NOMO-1 (cell line): ENCODE measurements around the gene XIST.
"Not testable (repeated sequence)": the region's sequence is repeated elsewhere in the genome, so short reads cannot be mapped to it uniquely, and the experiment has no call there.

Experiments
- DNase-seq, 2 experiments: peaks; one replicate each; lab custom pipeline; 2025; ENCODE audit not compliant: unreplicated experiment in 2 of 2; lab: John Stamatoyannopoulos, UW

The XIST gene

DNA sequence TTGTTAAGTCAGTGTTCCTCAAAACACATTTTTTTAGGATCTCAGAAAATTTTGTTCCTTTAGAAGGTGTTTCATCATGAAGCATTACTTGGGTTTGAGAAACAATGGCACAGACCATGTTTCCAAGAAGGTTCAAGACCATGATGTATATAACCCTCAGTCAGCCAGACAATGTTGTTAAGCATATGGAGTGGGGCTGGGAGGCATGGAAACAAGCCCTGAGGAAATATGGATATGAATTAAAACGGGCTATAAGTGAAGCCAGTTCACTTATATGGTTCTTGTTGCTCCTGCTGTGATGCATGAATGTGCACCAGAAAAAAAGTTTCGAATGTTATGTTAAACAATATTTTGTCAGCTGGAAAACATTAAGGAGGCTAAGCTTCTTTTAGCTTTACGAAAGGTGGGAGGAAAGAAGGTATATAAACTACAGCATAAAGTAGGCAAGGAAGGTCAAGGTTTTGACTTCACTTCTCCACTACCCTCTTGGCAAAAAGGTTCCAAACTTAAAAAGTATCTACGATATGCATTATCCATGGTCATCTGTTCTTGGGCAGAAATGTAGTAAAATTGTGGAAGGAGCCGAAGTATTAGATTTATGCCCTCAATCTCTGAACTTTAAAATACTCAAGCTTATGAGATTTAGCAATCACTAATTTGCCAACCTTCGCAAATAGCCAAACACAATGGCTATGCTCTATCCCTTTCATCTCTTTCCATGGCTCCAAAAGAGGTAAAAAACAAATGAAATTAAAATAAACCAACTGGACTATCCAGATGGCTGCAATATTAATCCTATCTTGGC, 12.2 kb downstream of the XIST start:
- DNase-seq, result no peak

DNA sequence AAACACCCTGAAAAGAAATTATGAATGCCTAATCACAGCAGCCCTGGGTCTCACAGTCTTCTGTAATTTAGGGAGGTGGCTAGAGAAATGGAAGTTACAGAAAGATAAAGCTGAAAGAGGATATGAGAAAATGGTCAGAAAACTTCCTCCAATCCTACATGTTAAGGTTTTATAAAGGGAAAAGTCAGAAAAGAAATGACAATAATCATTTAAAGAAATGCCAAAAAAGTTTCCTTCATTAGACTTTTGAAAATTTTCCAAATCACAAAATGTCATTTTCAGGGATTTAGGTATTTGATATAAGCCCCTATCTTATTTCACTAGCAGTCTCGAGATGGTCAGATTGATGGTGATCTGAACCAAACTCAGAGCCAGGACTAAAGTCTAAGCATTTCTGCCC, 13.4 kb downstream of the XIST start:
- no peak for DNase-seq

DNA sequence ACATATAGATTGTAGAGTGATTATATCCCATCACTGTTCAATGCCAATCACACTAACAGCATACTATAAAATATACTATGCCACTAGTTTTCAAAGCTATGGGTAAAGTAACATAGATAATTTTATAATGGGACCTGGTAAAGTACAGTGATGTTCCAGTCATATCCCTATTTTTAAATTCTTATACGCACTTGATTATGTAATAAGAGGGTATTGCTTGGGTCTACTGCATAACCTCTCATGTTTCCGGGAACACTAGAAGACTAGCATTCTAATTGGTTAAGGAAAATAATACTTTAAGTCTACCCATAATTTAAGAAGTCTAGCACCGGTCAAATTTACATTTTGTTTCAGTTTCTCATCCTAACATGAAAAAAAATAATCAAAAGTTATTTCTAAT, 14.4 kb downstream of the XIST start:
- no peak for DNase-seq

DNA sequence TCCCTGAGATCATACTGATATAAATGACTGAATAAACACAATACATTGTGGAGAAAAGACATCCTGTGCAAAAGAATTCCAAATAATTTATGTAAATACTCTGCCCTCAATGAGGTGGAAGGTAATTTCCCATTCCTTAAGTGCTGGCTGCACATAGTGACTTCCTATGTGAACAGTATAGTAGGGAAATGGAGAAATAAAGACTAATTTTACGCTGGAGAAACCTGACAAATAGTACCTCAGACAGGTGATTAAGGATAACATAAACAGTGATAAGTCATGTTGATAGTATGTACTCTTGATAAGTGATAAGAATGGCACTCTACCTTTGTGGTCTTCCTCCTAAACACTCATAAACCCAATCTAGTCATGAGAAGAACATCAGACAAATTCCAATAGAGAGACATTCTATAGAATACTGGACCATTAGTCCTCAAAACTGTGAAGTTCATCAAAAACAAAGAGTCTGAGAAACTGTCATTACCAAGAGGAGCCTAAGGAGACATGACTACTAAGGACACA, 15.5 kb downstream of the XIST start:
- no peak for DNase-seq

DNA sequence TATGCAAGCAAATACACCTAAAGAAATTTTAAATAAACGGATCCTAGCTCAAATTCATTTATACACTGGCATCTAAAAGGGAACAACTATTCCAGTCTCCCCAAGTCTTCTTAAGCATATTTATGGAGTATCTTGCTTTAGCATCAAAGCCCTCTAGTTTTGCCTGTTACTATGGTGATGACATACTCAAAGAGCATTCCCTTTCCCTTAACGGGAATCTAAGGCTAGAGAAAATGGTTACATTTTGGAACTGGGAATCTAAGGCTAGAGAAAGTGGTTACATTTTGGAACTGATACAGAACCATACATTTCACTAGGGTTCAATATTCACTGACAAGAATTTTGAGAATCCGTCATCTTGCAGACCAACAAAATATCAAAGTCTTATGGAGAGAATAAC, 18.3 kb downstream of the XIST start:
- no peak for DNase-seq

DNA sequence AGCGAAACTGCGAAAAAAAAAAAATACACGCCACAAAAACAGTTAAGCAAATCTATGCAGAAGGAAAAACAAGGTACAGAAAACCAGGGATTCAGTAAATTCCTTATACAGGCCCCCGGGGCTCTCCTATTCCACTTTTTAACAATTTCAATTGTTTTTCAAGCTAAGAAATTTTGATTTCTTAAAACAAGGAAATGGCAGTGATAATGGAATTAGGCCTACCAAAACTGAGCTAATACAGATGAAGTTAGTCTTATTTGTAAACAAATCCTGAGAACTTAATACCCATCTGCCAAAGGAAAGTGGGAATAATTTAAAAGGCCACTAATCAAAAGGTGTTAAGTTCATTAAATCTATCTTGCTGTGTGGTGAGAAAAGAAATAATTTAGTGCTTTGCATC, 20.2 kb downstream of the XIST start:
- DNase-seq, result no peak

DNA sequence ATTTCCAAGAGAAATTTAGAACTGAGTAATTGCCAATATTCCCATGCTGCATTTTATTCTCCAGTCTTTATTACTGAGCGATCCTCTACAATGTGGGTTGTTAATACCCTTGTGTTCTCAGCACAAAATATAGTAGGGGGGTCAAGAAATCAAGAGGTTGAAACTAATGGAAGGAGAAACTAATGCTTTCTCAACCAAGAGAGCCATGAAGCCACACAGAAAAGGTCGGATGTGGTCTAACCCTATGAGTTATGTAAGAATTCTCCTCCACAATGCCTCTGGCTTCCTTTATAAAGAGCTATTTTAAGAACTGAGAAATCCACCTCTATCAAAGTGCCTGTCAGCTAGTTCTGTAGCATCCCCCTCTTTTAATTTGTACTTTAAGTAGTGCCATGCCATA, 21.0 kb downstream of the XIST start:
- DNase-seq, result peak; percentile 22 to 71

DNA sequence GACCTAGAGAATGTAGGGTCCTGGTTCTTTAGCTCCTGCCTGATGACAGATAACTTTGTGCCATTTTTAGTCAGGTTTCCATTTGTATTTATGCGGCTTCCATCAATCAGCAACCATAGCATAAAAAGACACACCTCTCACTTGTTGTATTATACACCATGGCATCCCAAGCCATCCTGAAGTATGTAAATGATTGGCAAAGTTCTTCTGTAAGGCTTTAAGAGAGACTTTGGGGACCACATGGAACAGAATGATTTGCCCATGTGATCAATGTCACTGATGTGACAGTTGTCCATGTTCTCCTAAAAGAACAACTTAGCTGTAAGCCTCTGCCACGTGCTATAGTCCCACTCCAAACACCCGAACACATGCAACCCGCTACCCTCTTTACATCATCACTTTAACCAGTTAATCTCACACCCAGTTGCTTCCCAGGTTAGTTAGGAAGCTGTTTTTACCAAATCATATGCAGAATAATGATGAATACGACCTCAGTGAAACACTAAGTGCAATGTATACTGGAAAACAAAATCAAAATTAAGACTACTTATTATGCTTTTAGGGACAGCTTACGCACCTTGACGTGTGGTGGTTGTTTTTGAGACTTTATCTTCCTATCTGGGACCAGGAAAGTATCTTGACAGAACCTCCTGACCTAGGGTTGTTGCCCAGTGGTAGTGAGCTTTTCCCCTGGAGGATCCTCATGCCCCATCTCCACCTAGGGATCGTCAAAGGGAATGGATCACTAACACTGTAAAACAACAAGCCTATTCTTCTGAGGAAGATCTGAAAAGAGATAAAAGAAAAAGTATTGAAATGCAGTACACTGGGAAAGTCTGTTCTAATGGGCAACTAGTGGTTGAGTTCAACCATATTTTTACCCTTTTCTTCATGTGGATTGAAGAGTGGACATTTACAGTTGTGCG, 21.8 kb downstream of the XIST start:
- no peak for DNase-seq

DNA sequence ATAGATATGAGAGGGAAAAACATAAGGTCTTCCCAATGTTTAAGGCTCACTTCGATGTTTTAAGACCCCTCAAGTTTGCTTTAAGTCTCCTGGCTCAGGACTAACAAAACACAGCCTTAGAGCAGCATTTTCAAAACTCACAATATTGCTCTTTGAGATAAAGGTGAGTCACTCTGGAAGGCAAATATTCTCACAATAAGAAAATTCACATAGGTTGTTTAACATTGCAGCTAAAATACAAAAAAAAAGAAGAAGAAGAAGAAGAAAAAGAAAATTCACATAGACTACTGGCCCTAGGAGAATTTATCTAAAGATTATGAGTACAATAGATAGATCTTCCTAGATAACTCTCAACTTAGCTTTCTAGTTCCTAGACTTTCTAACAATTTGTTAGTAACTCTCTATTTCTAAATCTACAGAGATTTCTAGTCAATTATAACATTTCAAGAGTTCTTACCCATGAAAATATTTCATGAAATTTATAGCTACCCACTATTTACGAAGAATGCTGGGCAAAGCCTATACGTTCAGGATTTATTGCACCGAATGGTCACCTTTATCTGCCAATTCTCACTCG, 22.5 kb downstream of the XIST start:
- DNase-seq, result no peak

DNA sequence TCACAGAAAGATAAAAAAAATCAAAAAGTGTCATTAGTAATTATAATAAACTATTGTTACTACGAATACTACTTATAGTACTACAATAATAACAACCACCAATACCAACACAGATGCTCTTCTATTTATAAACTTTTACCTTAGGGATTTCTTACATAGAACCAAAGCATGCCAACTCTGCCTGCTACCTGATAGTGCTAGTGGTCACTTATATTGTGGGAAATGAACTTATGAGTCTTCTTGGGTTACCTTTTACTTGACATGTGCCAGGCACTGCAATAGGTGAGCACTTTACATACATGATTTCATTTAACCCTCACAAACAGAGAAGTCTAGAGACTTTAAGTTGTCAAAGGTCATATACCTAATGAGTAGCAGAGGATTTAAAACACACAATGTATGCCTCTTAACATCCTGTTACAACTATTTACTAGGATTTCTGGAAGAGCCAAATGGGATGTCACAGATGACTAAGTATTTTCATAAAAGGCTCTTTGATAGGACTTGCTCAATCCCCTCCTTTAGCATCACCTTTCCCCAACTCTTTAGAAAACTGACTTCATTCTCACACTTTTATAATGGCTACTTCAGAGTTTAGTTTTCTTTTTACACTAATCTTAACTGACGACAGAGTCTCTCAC, 24.3 kb downstream of the XIST start:
- DNase-seq, result no peak

DNA sequence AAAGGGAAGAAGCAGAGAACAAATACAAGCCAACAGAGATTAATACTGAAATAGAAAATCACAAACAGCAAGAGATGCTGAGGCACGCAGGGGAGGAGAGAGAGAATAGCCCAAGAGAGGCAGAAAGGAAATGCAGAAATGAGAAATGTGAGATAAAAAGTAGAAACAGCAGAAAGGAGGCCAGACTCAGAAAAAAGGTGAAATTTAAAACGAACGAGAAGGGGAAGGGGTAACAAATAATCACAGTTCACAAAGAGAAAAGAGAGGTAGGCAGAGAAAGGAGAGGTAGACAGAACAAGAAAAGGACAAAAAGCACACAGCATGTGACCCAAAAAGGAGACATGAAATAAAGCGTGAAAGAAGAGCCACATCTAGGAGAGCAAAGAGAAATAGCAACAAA, 25.1 kb downstream of the XIST start:
- DNase-seq, result no peak

DNA sequence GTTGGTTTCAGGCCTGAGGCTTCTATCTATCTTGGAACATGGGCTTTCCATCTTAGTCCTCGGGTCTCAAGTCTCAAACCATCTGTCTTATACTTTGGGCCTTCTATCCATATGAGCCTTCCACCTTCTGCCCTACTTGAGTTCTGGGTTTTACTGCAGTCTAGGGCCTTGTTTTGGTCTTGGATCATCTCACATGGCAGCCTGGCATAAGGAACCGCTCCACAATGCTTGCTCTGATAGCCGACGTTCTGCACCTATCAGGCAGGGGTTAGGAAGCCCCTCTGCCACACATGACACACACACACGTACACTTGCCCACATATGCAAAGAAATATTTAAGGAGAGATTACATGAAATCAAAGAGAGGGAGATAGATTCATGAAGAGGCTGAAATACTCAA, 25.5 kb downstream of the XIST start:
- no peak for DNase-seq

DNA sequence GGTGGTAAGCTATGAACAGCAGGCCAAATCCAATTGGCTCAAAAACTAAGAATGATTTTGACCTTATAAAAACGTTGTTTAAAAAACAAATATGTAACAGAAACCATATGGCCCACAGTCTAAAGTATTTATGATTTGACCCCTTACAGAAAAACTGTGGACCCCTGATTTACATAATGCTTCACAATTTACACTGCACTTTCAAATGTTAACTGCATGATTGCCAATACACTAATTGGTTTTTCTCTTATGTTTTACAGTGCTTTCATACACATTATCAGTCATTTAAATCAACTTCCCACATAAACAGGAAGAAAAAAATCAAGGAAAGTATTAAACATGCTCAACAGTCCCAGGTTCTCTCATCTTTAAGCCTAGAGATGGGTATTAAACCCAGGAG, 26.9 kb downstream of the XIST start:
- no peak for DNase-seq

DNA sequence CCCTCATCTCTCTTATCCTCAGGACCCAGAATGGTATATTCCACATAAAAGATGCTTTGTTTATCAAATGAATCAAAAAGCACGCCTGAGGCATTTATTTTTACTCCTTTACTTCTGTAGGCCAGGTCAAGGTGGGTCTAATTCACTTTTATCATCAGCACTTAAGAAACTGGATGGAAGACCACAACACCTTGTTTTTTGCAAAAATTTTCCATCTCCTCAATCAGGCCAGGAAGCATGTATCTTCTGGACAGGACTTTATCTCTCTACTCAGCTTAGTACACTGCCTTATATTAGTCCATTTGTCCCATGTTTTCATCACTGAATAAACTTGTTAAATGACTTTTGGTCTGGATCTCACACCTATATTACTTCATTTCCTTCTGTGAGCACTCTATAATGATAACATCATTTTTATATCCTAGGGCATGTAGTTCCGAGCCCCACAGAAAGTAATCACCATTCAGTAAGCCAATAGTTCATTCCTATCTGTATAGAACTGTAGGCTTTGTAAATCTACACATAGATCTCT, 29.0 kb downstream of the XIST start:
- no peak for DNase-seq

DNA sequence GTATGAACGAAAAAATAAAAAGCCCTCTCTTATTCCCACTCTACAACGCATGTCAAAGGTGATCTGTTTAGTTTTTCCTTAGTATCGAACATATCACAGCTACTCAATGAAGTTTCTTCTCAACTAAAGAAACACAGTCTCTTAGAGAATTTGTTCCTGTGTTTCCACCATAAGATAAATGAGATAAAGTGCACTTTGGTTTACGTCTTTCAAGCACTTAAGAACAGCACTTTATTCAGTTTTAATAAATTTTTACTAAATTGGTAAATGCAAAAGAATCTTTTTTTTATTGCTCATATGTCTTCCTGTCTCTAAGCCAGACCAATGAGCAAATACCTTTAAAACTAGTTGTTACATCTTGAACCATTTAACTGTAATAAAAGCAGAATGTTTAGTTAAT, 29.7 kb downstream of the XIST start:
- no peak for DNase-seq

DNA sequence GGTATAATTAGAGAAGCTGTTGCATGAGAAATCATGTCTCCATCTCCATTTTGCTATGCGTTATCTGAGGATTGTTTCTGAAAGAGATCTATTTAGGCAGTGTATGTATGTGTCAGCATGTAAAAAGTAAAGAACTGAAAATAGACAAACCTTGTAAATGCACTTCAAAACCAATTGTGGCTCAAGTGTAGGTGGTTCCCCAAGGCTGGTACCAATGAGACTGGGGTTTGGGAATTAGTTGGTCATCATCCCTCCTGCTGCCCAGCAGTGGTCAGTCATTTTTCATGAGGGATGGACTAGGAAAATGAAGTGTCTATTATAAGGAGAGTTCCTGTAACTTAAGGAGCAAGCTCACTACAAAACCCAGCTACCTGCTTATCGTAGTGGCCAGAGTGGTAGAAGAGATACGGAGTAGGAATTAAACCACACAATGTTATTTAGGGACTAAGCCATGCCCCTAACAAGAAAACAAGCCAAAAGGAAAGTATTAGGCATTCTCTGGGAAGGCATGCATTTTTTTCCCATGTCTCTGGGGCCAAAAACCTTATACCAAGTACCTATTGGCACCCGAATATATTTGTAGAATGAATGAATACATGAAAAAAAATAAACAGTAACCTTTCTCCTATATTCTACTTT, 30.5 kb downstream of the XIST start:
- DNase-seq, result no peak

DNA sequence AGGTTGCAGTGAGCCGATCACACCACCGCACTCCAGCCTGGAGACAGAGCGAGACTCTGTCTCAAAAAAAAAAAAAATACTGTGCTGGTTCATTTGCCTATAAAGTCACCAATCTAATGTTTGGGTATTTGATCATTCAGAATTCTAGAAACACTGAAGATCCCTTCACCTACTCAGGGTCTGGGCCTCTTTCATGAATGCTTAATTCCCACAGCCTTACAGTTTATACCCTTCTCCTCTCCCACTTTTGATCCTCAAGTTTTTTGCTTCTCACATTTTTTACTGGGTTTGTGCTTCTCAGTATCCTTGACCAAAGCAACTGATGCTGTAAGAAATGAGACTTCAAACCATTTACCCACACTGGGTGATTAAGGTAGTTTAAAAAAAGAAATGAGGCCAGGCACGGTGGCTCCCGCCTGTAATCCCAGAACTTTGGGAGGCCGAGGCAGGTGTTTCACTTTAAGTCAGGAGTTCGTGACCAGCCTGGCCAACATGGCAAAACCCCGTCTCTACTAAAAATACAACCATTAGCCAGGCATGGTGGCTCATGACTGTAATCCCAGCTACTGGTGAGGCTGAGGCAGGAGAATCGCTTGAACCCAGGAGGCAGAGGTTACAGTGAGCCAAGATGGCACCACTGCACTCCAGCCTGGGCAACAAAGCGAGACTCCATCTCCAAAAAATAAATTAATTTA, 32.5 kb downstream of the XIST start:
- not testable (repeated sequence) for DNase-seq

DNA sequence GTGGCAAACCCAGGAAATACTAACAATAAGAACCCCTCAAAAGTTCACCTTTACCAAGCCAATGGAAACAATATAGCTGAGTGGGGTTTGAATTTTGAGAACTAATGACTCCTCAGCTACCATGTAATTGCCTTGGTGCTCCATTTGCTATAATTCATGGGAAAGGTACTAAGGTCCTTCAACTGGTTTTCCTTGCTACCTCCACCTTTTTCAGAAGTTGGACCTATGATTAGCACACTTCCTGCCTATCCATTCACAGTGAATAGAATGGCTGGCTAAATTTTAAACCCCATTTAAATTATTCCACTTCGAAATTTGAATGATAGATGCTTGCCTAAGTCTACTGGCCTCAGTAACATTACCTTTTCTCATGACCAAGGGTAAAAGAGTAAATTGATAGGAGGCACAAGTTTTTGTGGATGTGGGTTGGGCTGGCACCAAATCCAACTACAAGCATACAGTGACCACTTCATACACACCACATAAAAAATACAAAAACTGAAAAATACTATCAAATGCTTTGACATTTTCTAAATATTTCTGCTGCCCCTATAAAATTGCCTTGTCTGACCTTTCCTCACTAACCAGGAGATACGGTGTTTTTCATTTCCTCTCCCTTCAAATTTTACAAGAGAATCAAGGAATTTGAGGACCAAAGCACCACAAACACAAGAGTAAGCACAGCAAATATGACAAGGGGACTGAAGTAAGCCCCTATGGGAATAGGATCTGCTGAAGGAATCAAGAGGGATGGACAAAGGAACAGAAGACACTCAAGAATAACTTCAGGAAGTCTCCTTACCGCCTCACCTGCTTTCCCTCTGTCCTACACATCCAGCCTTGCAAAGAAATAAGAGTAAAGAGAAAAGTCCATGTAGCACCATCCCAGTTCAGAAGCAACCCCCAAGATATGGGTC, 34.1 kb downstream of the XIST start:
- no peak for DNase-seq
